GM12865 (cell line): ENCODE measurements around the gene ARHGEF26.

Experiments
- DNase-seq: peaks from one replicate; pipeline ENCODE4 v3.0.0; 2010; ENCODE audit warnings: low read depth
- H3K4me3 ChIP-seq: 2 replicates; pipeline ENCODE4 v1.5.1; 2011; ENCODE audit warnings: mild to moderate bottlenecking, low read depth, low read length, control low read depth
- TF ChIP-seq, protein P1 (sequence below): IDR thresholded peaks from 2 replicates; pipeline ENCODE4 v1.5.1; 2011; ENCODE audit warnings: low read length, control low read depth, low read depth, inconsistent platforms; ENCODE audit not compliant: insufficient read depth; ENCODE audit errors: missing control alignments

Gene ARHGEF26

DNA sequence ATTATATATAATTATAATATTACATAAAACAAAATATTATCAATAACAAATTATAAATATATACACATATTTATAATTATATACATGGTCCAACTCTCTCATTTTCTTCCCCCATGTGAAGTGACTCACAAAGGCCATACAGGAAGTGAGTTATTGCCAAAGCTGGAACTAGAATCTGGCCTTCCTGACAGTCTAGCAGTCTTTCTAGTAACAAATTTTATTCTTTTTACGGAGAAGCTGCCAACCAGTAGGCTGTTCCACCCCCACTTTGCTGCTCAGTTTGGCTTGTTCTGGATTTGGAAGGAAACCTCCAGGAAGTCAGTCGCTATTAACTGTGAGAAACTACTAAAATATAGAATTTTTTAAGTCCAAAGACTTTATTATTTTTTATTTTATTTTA lies 123.5 kb downstream of the ARHGEF26 start:
- DNase-seq = no peak
- H3K4me3 ChIP-seq = no peak overlapping the region
- TF ChIP-seq, protein P1, sequence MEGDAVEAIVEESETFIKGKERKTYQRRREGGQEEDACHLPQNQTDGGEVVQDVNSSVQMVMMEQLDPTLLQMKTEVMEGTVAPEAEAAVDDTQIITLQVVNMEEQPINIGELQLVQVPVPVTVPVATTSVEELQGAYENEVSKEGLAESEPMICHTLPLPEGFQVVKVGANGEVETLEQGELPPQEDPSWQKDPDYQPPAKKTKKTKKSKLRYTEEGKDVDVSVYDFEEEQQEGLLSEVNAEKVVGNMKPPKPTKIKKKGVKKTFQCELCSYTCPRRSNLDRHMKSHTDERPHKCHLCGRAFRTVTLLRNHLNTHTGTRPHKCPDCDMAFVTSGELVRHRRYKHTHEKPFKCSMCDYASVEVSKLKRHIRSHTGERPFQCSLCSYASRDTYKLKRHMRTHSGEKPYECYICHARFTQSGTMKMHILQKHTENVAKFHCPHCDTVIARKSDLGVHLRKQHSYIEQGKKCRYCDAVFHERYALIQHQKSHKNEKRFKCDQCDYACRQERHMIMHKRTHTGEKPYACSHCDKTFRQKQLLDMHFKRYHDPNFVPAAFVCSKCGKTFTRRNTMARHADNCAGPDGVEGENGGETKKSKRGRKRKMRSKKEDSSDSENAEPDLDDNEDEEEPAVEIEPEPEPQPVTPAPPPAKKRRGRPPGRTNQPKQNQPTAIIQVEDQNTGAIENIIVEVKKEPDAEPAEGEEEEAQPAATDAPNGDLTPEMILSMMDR = no peak

DNA sequence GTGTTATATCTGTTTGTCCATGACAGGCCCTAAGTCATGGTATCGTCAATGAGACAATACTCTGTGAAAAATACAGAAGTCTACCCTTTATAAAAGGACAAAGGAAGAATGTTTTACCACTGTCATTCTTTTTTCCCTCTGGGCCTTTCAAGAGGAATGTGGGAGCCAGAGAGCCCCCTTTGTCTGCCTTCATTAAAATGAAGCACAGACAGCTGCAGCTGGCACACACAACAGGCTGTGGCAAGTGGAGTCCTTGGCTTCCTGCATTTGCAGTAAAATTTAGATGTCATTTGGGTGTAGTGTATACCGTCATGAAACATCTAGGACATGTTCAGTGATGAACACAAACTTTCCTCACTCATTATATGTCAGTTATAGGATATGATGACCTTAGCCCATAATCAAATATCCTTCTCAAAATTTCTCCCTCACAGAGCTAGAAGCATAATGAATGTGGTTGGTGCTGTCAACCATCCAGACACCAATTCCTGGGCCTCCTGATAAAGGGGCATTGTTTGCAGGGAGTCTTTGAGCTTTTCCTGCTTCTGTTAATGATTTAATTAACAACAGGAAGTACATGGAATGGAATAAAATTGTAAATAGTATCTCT lies 126.7 kb downstream of the ARHGEF26 start:
- no peak for DNase-seq
- no peak overlapping the region for H3K4me3 ChIP-seq
- TF ChIP-seq, protein P1 = no peak

DNA sequence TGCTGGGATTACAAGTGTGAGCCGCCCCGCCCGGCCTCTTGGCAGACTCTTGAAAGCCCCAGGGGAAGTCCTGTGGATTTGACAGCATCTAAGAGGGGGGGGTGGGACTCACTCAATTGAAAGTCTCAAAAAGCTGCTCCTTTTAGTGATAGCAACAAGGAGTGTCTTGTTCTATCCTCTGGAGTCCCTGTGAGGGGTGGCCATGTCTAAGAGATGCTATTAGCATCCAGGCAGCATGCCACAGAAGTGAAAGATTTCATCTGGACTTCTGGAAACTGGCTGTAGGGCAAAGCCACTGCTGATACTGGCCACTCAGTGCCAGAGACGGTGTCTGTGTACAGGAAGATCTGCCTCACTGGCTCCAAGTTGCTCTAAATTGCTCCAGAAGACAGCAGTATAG lies 129.1 kb downstream of the ARHGEF26 start:
- TF ChIP-seq, protein P1 = no peak
- no peak for DNase-seq

DNA sequence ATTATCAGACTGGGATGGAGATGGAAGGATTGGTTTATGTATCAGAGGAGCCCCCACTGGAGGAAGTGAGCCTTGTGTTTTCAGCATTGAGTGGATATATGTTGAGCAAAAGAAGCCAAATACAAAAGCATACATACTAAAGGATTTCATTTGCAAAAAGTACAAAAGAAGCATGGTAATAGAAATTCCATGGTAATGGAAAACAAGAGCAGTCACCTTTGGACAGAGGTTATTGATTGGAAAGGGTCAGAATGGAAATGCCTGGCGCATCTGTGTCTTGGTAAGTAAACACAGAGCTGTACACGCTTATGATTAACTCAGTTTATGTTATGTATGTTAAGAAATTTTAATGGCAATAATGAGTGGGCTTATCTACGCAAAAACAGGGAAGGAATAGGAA lies 130.4 kb downstream of the ARHGEF26 start:
- TF ChIP-seq, protein P1 = no peak

More for the DNA sequence above, 129.1 kb downstream of the ARHGEF26 start:
- H3K4me3 ChIP-seq = no peak overlapping the region

DNA sequence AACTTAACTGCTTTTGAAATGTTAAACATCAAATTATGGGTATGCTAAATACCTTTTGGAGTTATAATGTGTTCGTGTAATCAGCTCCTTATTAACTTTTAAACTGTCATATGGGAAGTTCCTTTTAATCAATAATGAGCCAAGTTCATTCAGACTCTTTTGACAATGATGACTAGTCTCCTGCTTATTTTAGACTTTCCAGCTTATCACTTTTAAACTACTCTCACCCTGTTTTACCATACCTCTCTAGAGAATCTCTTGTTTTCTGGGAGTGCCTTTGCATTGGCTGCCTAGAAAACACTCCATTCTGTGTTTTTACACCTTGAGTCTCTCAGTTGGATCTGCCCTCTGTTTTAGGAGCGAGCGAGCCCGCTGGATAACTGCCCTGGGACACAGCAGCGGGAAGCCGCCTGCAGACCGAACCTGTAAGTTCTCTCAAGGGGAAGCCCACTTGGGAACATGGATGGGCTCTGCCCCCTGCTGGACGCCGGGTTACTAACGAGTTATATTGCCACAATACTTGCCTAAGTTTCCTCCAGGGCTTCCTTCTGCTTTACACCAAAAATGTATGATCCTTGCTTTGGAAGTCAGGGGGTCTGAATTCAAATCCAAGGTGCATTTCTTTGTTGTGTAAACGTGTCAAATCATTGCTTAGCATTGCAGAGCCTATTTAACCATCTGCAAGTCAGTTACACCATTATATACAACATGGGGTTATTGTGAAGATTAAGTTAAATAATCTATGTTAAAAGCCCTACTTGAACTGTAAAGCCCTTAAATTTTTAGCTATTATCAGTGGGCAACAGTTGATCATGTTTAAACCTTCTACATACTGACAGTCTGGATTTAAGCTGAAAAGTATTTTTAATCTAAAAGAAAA lies 131.8 kb downstream of the ARHGEF26 start:
- H3K4me3 ChIP-seq = no peak overlapping the region
- TF ChIP-seq, protein P1 = peak; percentile 74
- DNase-seq = peak; percentile 79

More for the DNA sequence above, 130.4 kb downstream of the ARHGEF26 start:
- DNase-seq = no peak
- H3K4me3 ChIP-seq = no peak overlapping the region

DNA sequence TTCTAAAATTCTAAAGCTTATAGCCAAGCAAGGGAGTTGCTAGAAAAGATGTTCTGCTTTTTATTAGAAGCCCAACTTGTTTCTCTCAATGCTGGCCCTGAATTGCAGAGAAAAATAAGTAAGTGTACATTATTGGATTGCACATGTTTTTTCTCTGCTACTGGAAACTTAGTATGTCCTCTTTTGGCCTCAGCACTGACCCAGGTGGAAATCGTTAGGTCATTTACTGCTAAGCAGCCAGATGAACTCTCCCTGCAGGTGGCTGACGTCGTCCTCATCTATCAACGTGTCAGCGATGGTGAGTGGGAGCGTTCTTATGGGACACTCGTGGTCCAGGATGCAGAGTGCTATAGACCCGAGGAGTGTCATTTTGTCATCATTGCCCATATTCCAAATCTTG lies 133.3 kb downstream of the ARHGEF26 start:
- no peak overlapping the region for H3K4me3 ChIP-seq
- TF ChIP-seq, protein P1 = no peak
- no peak for DNase-seq
